Measurements from ENCODE around the gene PCA3.

Gene PCA3

GRCh38 chr9:76820431-76820830 lies 56.2 kb downstream of the PCA3 start:
- H3K9ac ChIP-seq (ENCODE audit: insufficient read length) = no peak overlapping the region
- no peak overlapping the region for H3K27ac ChIP-seq
- no peaks in the 10 kb centered on the region for H3K9me3 ChIP-seq (ENCODE audit: low read depth, low read length)
- H3K4me3 ChIP-seq = no peak overlapping the region
- TF ChIP-seq POLR2AphosphoS5 (IDR thresholded peaks at IDR 0.05; ENCODE audit: borderline replicate concordance, low read depth, low read length) = no peak
- no peak for TF ChIP-seq EZH2 (IDR thresholded peaks at IDR 0.05)
- no peak for TF ChIP-seq FOXP2 (optimal IDR thresholded peaks at IDR 0.05; ENCODE audit: control extremely low read depth, extremely low read length, insufficient read depth)
- no peak for DNase-seq (ENCODE audit: low read depth, low spot score)
- H3K36me3 ChIP-seq (ENCODE audit: insufficient read depth, low read length) = no peaks in the 10 kb centered on the region

- H3K9me3 ChIP-seq (ENCODE audit: low read depth, low read length) = peaks cover 4% of the 10 kb centered on the region; the same call in 1 of the 2 replicates
- no peak for DNase-seq (ENCODE audit: low read depth, low spot score)
- no peaks in the 10 kb centered on the region for H3K36me3 ChIP-seq (ENCODE audit: insufficient read depth, low read length)
- H3K9ac ChIP-seq (ENCODE audit: insufficient read length) = no peak overlapping the region
- TF ChIP-seq FOXP2 (optimal IDR thresholded peaks at IDR 0.05; ENCODE audit: control extremely low read depth, extremely low read length, insufficient read depth) = no peak
- TF ChIP-seq EZH2 (IDR thresholded peaks at IDR 0.05) = no peak
- TF ChIP-seq POLR2AphosphoS5 (IDR thresholded peaks at IDR 0.05; ENCODE audit: borderline replicate concordance, low read depth, low read length) = no peak
- no peak overlapping the region for H3K4me3 ChIP-seq
- H3K27ac ChIP-seq = no peak overlapping the region
These were observed 63.2 kb downstream of the PCA3 start for GRCh38 chr9:76827296-76828080.

- H3K27ac ChIP-seq = no peak overlapping the region
- no peak overlapping the region for H3K4me3 ChIP-seq
- no peak overlapping the region for H3K9ac ChIP-seq (ENCODE audit: insufficient read length)
- TF ChIP-seq FOXP2 (optimal IDR thresholded peaks at IDR 0.05; ENCODE audit: control extremely low read depth, extremely low read length, insufficient read depth) = no peak
- no peak for TF ChIP-seq POLR2AphosphoS5 (IDR thresholded peaks at IDR 0.05; ENCODE audit: borderline replicate concordance, low read depth, low read length)
- no peak for TF ChIP-seq EZH2 (IDR thresholded peaks at IDR 0.05)
- no peak for DNase-seq (ENCODE audit: low read depth, low spot score)
- no peaks in the 10 kb centered on the region for H3K36me3 ChIP-seq (ENCODE audit: insufficient read depth, low read length)
- peaks cover 4% of the 10 kb centered on the region; the same call in 1 of the 2 replicates for H3K9me3 ChIP-seq (ENCODE audit: low read depth, low read length)
These were observed 64.2 kb downstream of the PCA3 start for GRCh38 chr9:76828447-76828846.

- H3K36me3 ChIP-seq (ENCODE audit: insufficient read depth, low read length) = no peaks in the 10 kb centered on the region
- DNase-seq (ENCODE audit: low read depth, low spot score) = no peak
- H3K27ac ChIP-seq = no peak overlapping the region
- no peak overlapping the region for H3K9ac ChIP-seq (ENCODE audit: insufficient read length)
- TF ChIP-seq FOXP2 (optimal IDR thresholded peaks at IDR 0.05; ENCODE audit: control extremely low read depth, extremely low read length, insufficient read depth) = no peak
- no peak for TF ChIP-seq EZH2 (IDR thresholded peaks at IDR 0.05)
- no peak for TF ChIP-seq POLR2AphosphoS5 (IDR thresholded peaks at IDR 0.05; ENCODE audit: borderline replicate concordance, low read depth, low read length)
- no peak overlapping the region for H3K4me3 ChIP-seq
- H3K9me3 ChIP-seq (ENCODE audit: low read depth, low read length) = peaks cover 4% of the 10 kb centered on the region; the same call in 1 of the 2 replicates
These were observed 71.5 kb downstream of the PCA3 start for GRCh38 chr9:76835571-76836283.
